Left lung (tissue), 10 donors: ENCODE results near the gene HEXB. TPM values are rescaled to one million over a fixed set of nuclear protein-coding genes. Genes with fewer than 3 reads are reported as not detected.
A peak's percentile ranks its signal among the peaks of the same experiment; 100 is the strongest.

Source experiments
- ATAC-seq: fragments of 200-7000 bp; cut with Tn5 transposase; one replicate; pipeline ENCODE4 v1.9.1; 2020; ENCODE audit warnings: moderate library complexity
- DNase-seq, 4 donors: peaks; one replicate each; pipeline ENCODE4 v3.0.0-alpha.2; 2013 to 2020
- H3K27ac ChIP-seq, 2 donors: fragments of 200-600 bp; sonication (generic) in 1 of 2; one replicate each; pipeline versions ENCODE4 v1.5.0 to v1.8.0; 2020 to 2021
- H3K27me3 ChIP-seq, 2 donors: fragments of 200-600 bp; sonication (generic) in 1 of 2; one replicate each; pipeline versions ENCODE4 v1.5.0 to v1.8.0; 2020 to 2021
- H3K36me3 ChIP-seq, 2 donors: fragments of 200-600 bp; sonication (generic) in 1 of 2; one replicate each; pipeline versions ENCODE4 v1.5.0 to v1.8.0; 2020 to 2021
- H3K4me1 ChIP-seq, 2 donors: fragments of 200-600 bp; one replicate each; pipeline ENCODE4 v1.8.0; 2021
- H3K4me3 ChIP-seq, 2 donors: fragments of 200-600 bp; sonication (generic) in 1 of 2; one replicate each; pipeline versions ENCODE4 v1.5.0 to v1.8.0; 2020 to 2021; ENCODE audit warnings: mild to moderate bottlenecking in 1 of 2
- H3K9me3 ChIP-seq, 2 donors: fragments of 200-600 bp; sonication (generic) in 1 of 2; one replicate each; pipeline versions ENCODE4 v1.5.0 to v1.8.0; 2020 to 2021
- CTCF ChIP-seq, 2 donors: fragments of 200-600 bp; sonication (generic) in 1 of 2; IDR thresholded peaks; one replicate each; pipeline versions ENCODE4 v1.5.0 to v1.8.0; 2021; ENCODE audit warnings: antibody characterized with exemption in 2 of 2
- intact Hi-C, 2 donors: fragments of 100-400 bp; cut with DNase I; formaldehyde crosslinking; loops; one replicate each; pipeline versions ENCODE4 v1.11.2 to v1.14.2; 2022
- polyA plus RNA-seq, 6 donors: library from polyadenylated mRNA; unstranded; fragments of 120-200 nt; gene quantifications; one replicate each; pipeline ENCODE4 v1.2.1, GENCODE V29; 2013; ENCODE audit not compliant: insufficient read length in 6 of 6
- total RNA-seq, 2 donors: library from RNA; stranded (reverse); fragmentation: NEBNext Ultra II Directional; extraction: Animal tissue kit (Norgen Biotek cat#: 25700); gene quantifications; one replicate each; pipeline ENCODE4 v1.2.1, GENCODE V29; 2021
- donor health status: DM: no; HTN: yes; CAD: no.
- donor health status: DM: no; HTN: no; CAD: no.

HEXB gene
- total and polyA plus RNA-seq, 8 donors, result 54.6 to 215 (median 66.4) TPM

- peaks cover 21 to 76% of the 10 kb centered on the region in 2 donors for H3K4me1 ChIP-seq
These were observed 46.5 kb upstream of the HEXB start for GRCh38 chr5:74638544-74638969.

GRCh38 chr5:74638970-74639806 is 45.8 kb upstream of the HEXB start:
- Histone ChIP-seq H3K27ac (peak overlapping the region; percentile 97), H3K36me3 (peaks cover 6 to 21% of the 10 kb centered on the region in 2 donors), H3K27me3 (no peaks in the 10 kb centered on the region), H3K4me1 (peaks cover 21 to 76% of the 10 kb centered on the region in 2 donors), H3K9me3 (no peaks in the 10 kb centered on the region), H3K4me3 (peak overlapping the region; percentile 84 to 86)
- intact Hi-C loops, result loop anchor here in 1 of 2 donors (10.0 kb wide), 1 partner anchor 74 kb away; no protein-coding TSS in a partner anchor
- TF ChIP-seq CTCF (IDR thresholded peaks at IDR 0.05), result no peak
- ATAC-seq, result no peak
- no peak for DNase-seq

More at GRCh38 chr5:74638544-74638969, 46.5 kb upstream of the HEXB start:
- Histone ChIP-seq H3K36me3 (peaks cover 6 to 27% of the 10 kb centered on the region in 2 donors), H3K9me3 (no peaks in the 10 kb centered on the region), H3K27me3 (no peaks in the 10 kb centered on the region), H3K4me3 (peak overlapping the region; percentile 84 to 86), H3K27ac (peak overlapping the region; percentile 97)
- no peak for ATAC-seq
- intact Hi-C loops, result loop anchor here in 1 of 2 donors (10.0 kb wide), 1 partner anchor 74 kb away; no protein-coding TSS in a partner anchor
- no peak for TF ChIP-seq CTCF (IDR thresholded peaks at IDR 0.05)
- no peak for DNase-seq

- Histone ChIP-seq H3K9me3 (no peaks in the 10 kb centered on the region), H3K27me3 (no peaks in the 10 kb centered on the region), H3K36me3 (peaks cover 2 to 13% of the 10 kb centered on the region in 2 donors), H3K4me3 (peak overlapping the region; percentile 84 to 86), H3K27ac (peak overlapping the region; percentile 97), H3K4me1 (peaks cover 21 to 75% of the 10 kb centered on the region in 2 donors)
- ATAC-seq (peak; percentile 15), DNase-seq (peak in 1 of 4 donors; percentile 87)
- intact Hi-C loops, result loop anchor here in 1 of 2 donors (10.0 kb wide), 1 partner anchor 75 kb away; no protein-coding TSS in a partner anchor
- TF ChIP-seq CTCF (IDR thresholded peaks at IDR 0.05), result no peak
These were observed 45.1 kb upstream of the HEXB start for GRCh38 chr5:74639807-74640449.

GRCh38 chr5:74640450-74640953 is 44.5 kb upstream of the HEXB start, which contains the start of gene ENC1:
TSS of gene ENC1 (minus strand) at chr5:74640728. CDS start at chr5:74636485, 4,243 bp downstream.
- H3K36me3 ChIP-seq, result peaks cover 0 to 8% of the 10 kb centered on the region in 2 donors
- H3K27ac ChIP-seq, result peak within 1 kb of the TSS; percentile 97
- H3K9me3 ChIP-seq, result no peaks in the 10 kb centered on the region
- peaks cover 19 to 78% of the 10 kb centered on the region in 2 donors for H3K4me1 ChIP-seq
- no peaks in the 10 kb centered on the region for H3K27me3 ChIP-seq
- peak within 1 kb of the TSS; percentile 84 to 86 for H3K4me3 ChIP-seq
- peak; percentile 40 to 72 for TF ChIP-seq CTCF (IDR thresholded peaks at IDR 0.05)
- ATAC-seq, result peak; percentile 82
- intact Hi-C loops, result no loop called here
- peak; percentile 91 to 98 (median 94) for DNase-seq
